IMR-90 (cell line): ENCODE results near the gene TCF25. TPM values are rescaled to one million over a fixed set of nuclear protein-coding genes. Genes with fewer than 3 reads are reported as not detected.

Experiments
- ATAC-seq: fragments of 200-7000 bp; cut with Tn5 transposase; 2 replicates; pipeline ENCODE4 v1.9.1; 2020; ENCODE audit warnings: low read depth, mild to moderate bottlenecking, moderate library complexity
- BruUV-seq: library from RNA; stranded (reverse); fragments of 400-500 nt; replicated peaks from 2 replicates; lab custom pipeline; 2021; lab: Mats Ljungman, UMichigan
- CTCF ChIA-PET: fragments of 300-600 bp; formaldehyde crosslinking; extraction: SDS; loops from one replicate; lab custom pipeline; 2021; ENCODE audit warnings: antibody characterized with exemption; lab: Yijun Ruan, JAX
- POLR2A ChIA-PET: fragments of 300-600 bp; sonication (Branson Sonifier 250); formaldehyde crosslinking; loops from one replicate; lab custom pipeline; 2022; ENCODE audit warnings: antibody characterized with exemption; ENCODE audit not compliant: unreplicated experiment; lab: Charles Lee
- DNase-seq: peaks from one replicate; pipeline ENCODE4 v3.0.0; 2013
- H2AFZ ChIP-seq: replicated peaks from 2 replicates; pipeline ENCODE3; 2013; ENCODE audit warnings: low read length, mild to moderate bottlenecking; ENCODE audit not compliant: poor library complexity
- H2AK5ac ChIP-seq: 2 replicates; pipeline ENCODE4 v1.6.1; 2013; ENCODE audit warnings: low read depth, low read length, inconsistent platforms
- H2AK9ac ChIP-seq: replicated peaks from 2 replicates; pipeline ENCODE3; 2013; ENCODE audit warnings: mild to moderate bottlenecking, low read depth, low read length, moderate library complexity; ENCODE audit not compliant: poor library complexity
- H2BK120ac ChIP-seq: 2 replicates; pipeline ENCODE4 v1.6.1; 2013; ENCODE audit warnings: low read depth, low read length, inconsistent platforms
- H2BK15ac ChIP-seq: 3 replicates; pipeline ENCODE4 v1.6.1; 2013; ENCODE audit warnings: low read depth, low read length, inconsistent platforms
- H2BK20ac ChIP-seq: 2 replicates; pipeline ENCODE4 v1.6.1; 2013; ENCODE audit warnings: low read depth, mild to moderate bottlenecking, inconsistent platforms, low read length, moderate library complexity
- H2BK5ac ChIP-seq: 2 replicates; pipeline ENCODE4 v1.6.1; 2013; ENCODE audit warnings: mild to moderate bottlenecking, low read depth, low read length, inconsistent platforms; ENCODE audit not compliant: poor library complexity, severe bottlenecking
- H3K14ac ChIP-seq: replicated peaks from 2 replicates; pipeline ENCODE4 v1.6.1; 2013; ENCODE audit warnings: low read depth, low read length, inconsistent platforms
- H3K18ac ChIP-seq: 2 replicates; pipeline ENCODE4 v1.6.1; 2013; ENCODE audit warnings: low read depth, low read length, control low read depth
- H3K23ac ChIP-seq: 2 replicates; pipeline ENCODE4 v1.6.1; 2013; ENCODE audit warnings: low read depth, low read length, inconsistent platforms
- H3K27ac ChIP-seq: 2 replicates; pipeline ENCODE4 v1.5.1; 2013; ENCODE audit warnings: mild to moderate bottlenecking, control low read depth, low read length; ENCODE audit not compliant: insufficient read depth
- H3K27me3 ChIP-seq: 2 replicates; pipeline ENCODE4 v1.6.1; 2013; ENCODE audit warnings: low read length; ENCODE audit not compliant: control insufficient read depth, insufficient read depth
- H3K36me3 ChIP-seq: 2 replicates; pipeline ENCODE4 v1.6.1; 2013; ENCODE audit warnings: low read length, mixed read lengths; ENCODE audit not compliant: control insufficient read depth, insufficient read depth
- H3K4ac ChIP-seq: 2 replicates; pipeline ENCODE4 v1.6.1; 2013; ENCODE audit warnings: low read depth, low read length, inconsistent platforms
- H3K4me1 ChIP-seq: 2 replicates; pipeline ENCODE4 v1.6.1; 2013; ENCODE audit warnings: low read length, mixed read lengths; ENCODE audit not compliant: control insufficient read depth, insufficient read depth
- H3K4me2 ChIP-seq: 2 replicates; pipeline ENCODE4 v1.6.1; 2013; ENCODE audit warnings: low read depth, mild to moderate bottlenecking, control low read depth, low read length, moderate library complexity
- H3K4me3 ChIP-seq: 2 replicates; pipeline ENCODE4 v1.5.1; 2013; ENCODE audit warnings: low read depth, mild to moderate bottlenecking, control low read depth, low read length, moderate library complexity; ENCODE audit not compliant: insufficient read depth
- H3K56ac ChIP-seq: 2 replicates; pipeline ENCODE4 v1.6.1; 2013; ENCODE audit warnings: low read length, inconsistent platforms; ENCODE audit not compliant: insufficient read depth; ENCODE audit errors: extremely low read depth
- H3K79me1 ChIP-seq, 2 experiments: 2 replicates each; pipeline ENCODE4 v1.6.1; 2013; ENCODE audit warnings: low read length in 2 of 2, inconsistent platforms in 1 of 2, low read depth in 1 of 2
- H3K9ac ChIP-seq: 2 replicates; pipeline ENCODE4 v1.6.1; 2013; ENCODE audit warnings: low read depth, low read length, control low read depth
- H3K9me1 ChIP-seq: 2 replicates; pipeline ENCODE4 v1.6.1; 2013; ENCODE audit warnings: low read length, inconsistent platforms; ENCODE audit not compliant: insufficient read depth
- H3K9me3 ChIP-seq: 2 replicates; pipeline ENCODE4 v1.6.1; 2013; ENCODE audit warnings: low read length; ENCODE audit not compliant: control insufficient read depth, insufficient read depth
- H4K20me1 ChIP-seq: 2 replicates; pipeline ENCODE4 v1.6.1; 2013; ENCODE audit warnings: low read length, inconsistent platforms; ENCODE audit not compliant: insufficient read depth
- H4K5ac ChIP-seq: 2 replicates; pipeline ENCODE4 v1.6.1; 2013; ENCODE audit warnings: mild to moderate bottlenecking, low read depth, low read length, control low read depth
- H4K8ac ChIP-seq, 2 experiments: 2 replicates each; pipeline ENCODE4 v1.6.1; 2013; ENCODE audit warnings: low read depth in 2 of 2, low read length in 2 of 2, control low read depth in 1 of 2, inconsistent platforms in 1 of 2
- H4K91ac ChIP-seq: 2 replicates; pipeline ENCODE4 v1.6.1; 2013; ENCODE audit warnings: low read depth, low read length, inconsistent platforms; ENCODE audit not compliant: insufficient read depth
- BHLHE40 ChIP-seq: fragments of 150-350 bp; IDR thresholded peaks from 2 replicates; pipeline ENCODE4 v1.6.1; 2016; ENCODE audit warnings: mild to moderate bottlenecking, low read depth, low read length
- CEBPB ChIP-seq: IDR thresholded peaks from 2 replicates; pipeline ENCODE4 v1.6.1; 2012; ENCODE audit warnings: low read depth, low read length, improper control_type of control experiment
- CHD1 ChIP-seq: IDR thresholded peaks from 2 replicates; pipeline ENCODE4 v1.6.1; 2012; ENCODE audit warnings: low read depth, low read length, improper control_type of control experiment
- ELK1 ChIP-seq: fragments of 150-350 bp; IDR thresholded peaks from 2 replicates; pipeline ENCODE4 v1.6.1; 2016; ENCODE audit warnings: low read depth, mild to moderate bottlenecking, low read length, moderate library complexity, borderline replicate concordance
- FOS ChIP-seq: fragments of 150-350 bp; IDR thresholded peaks from 2 replicates; pipeline ENCODE4 v1.6.1; 2016; ENCODE audit warnings: low read depth, low read length
- MAFK ChIP-seq: IDR thresholded peaks from 2 replicates; pipeline ENCODE4 v1.6.1; 2012; ENCODE audit warnings: low read depth, low read length, improper control_type of control experiment
- MAZ ChIP-seq: IDR thresholded peaks from 2 replicates; pipeline ENCODE4 v1.6.1; 2012; ENCODE audit warnings: low read depth, mild to moderate bottlenecking, low read length, improper control_type of control experiment, moderate library complexity, borderline replicate concordance
- MXI1 ChIP-seq: IDR thresholded peaks from 2 replicates; pipeline ENCODE4 v1.6.1; 2012; ENCODE audit warnings: low read depth, mild to moderate bottlenecking, low read length, moderate library complexity, borderline replicate concordance
- NFE2L2 ChIP-seq: fragments of 150-350 bp; IDR thresholded peaks from 2 replicates; pipeline ENCODE4 v1.6.1; 2016; ENCODE audit warnings: low read depth, mild to moderate bottlenecking, low read length
- POLR2A ChIP-seq: IDR thresholded peaks from 2 replicates; pipeline ENCODE4 v1.6.1; 2012; ENCODE audit warnings: mild to moderate bottlenecking, low read depth, low read length
- RCOR1 ChIP-seq: IDR thresholded peaks from 2 replicates; pipeline ENCODE4 v1.6.1; 2012; ENCODE audit warnings: mild to moderate bottlenecking, low read length, improper control_type of control experiment; ENCODE audit not compliant: insufficient replicate concordance
- RFX5 ChIP-seq: IDR thresholded peaks from 2 replicates; pipeline ENCODE4 v1.8.0; 2012; ENCODE audit warnings: low read depth, mild to moderate bottlenecking, low read length, moderate library complexity
- SMC3 ChIP-seq: fragments of 150-350 bp; IDR thresholded peaks from 2 replicates; pipeline ENCODE4 v1.6.1; 2016; ENCODE audit warnings: low read depth, mild to moderate bottlenecking, antibody characterized with exemption, low read length, moderate library complexity
- WGBS, 2 experiments: methylation state at CpG; one replicate each; pipeline versions ENCODE4 v1.1.5 to v1.1.7; 2013; ENCODE audit warnings: missing lambda C conversion rate in 2 of 2; ENCODE audit not compliant: insufficient read length in 1 of 2; ENCODE audit errors: extremely low coverage in 2 of 2; 5-methylcytosine and 5-hydroxymethylcytosine counted together
- dilution Hi-C: fragments of 300-500 bp; cut with HindIII; formaldehyde crosslinking; loops from one replicate; pipeline ENCODE4 v1.14.3; 2018; ENCODE audit warnings: low sequenced_read_pairs; ENCODE audit not compliant: unreplicated experiment
- in situ Hi-C: fragments of 300-500 bp; cut with MboI; formaldehyde crosslinking; loops from 3 replicates; pipeline ENCODE4 v1.14.3; 2019; ENCODE audit warnings: low sequenced_read_pairs, inconsistent platforms, mixed read lengths
- intact Hi-C: fragments of 100-400 bp; cut with micrococcal nuclease; formaldehyde crosslinking; loops from 2 replicates; pipeline ENCODE4 v1.10.0; 2022
- polyA plus RNA-seq, 3 experiments: library from polyadenylated mRNA; depleted of rRNA; stranded (reverse); fragments of >200 nt; gene quantifications; 2 replicates each; pipeline ENCODE4 v1.2.3, GENCODE V29; 2012; ENCODE audit warnings: low replicate concordance in 1 of 3
- total RNA-seq: library from RNA; depleted of rRNA; stranded (reverse); fragments of >200 nt; gene quantifications from 2 replicates; pipeline ENCODE4 v1.2.3, GENCODE V29; 2012

Gene TCF25
- total and polyA plus RNA-seq, 2 of the 4 experiments (the other 2 are of a cell fraction), result 127 to 184 TPM

GRCh38 chr16:89859615-89860007 lies 13.8 kb upstream of the TCF25 start:
- no peak overlapping the region for H2BK120ac ChIP-seq
- no peak overlapping the region for H4K5ac ChIP-seq
- H3K9me3 ChIP-seq, result no peaks in the 10 kb centered on the region
- no peaks in the 10 kb centered on the region for H3K36me3 ChIP-seq
- no TSS peak for BruUV-seq
- in situ Hi-C loops (no loop called here), intact Hi-C loops (loop anchor here (2.0 to 5.0 kb wide), 3 partner anchors 67 to 159 kb away; partner anchors contain the start of genes SPATA2L, VPS9D1 and ZNF276), dilution Hi-C loops (no loop called here)
- H3K23ac ChIP-seq, result no peak overlapping the region
- no peak overlapping the region for H2BK5ac ChIP-seq
- H3K9ac ChIP-seq, result no peak overlapping the region
- H3K79me1 ChIP-seq, result no peaks in the 10 kb centered on the region; a peak in 1 of 4 replicates
- no peak overlapping the region for H2BK15ac ChIP-seq
- no peak overlapping the region for H4K91ac ChIP-seq
- H3K4ac ChIP-seq, result no peak overlapping the region
- peaks cover 6% of the 10 kb centered on the region for H3K4me1 ChIP-seq
- H4K8ac ChIP-seq, result no peak overlapping the region
- no peak overlapping the region for H3K4me2 ChIP-seq
- H2AK5ac ChIP-seq, result no peak overlapping the region
- H3K14ac ChIP-seq, result no peak overlapping the region
- no peaks in the 10 kb centered on the region for H3K27me3 ChIP-seq
- DNase-seq, result no peak
- H3K27ac ChIP-seq, result no peak overlapping the region
- CTCF ChIA-PET, result interaction anchor here (1.0 to 4.2 kb wide), 4 partner anchors 55 to 159 kb away, joined by 3 to 19 read pairs (median 4); partner anchors contain the start of gene SPATA2L
- no peak overlapping the region for H3K18ac ChIP-seq
- POLR2A ChIA-PET, result no interaction called here
- no peak overlapping the region for H2AK9ac ChIP-seq
- no peak overlapping the region for H2BK20ac ChIP-seq
- H4K20me1 ChIP-seq, result 0 out of 2 replicates have a peak, but pooled peaks cover 8% of the 10 kb centered on the region
- H3K4me3 ChIP-seq, result no peak overlapping the region
- TF ChIP-seq CEBPB, result no peak
- no peak for TF ChIP-seq ELK1
- no peak for TF ChIP-seq CHD1
- no peak for TF ChIP-seq RFX5
- TF ChIP-seq RCOR1, result no peak
- TF ChIP-seq POLR2A, result no peak
- no peak for TF ChIP-seq MXI1
- TF ChIP-seq BHLHE40, result no peak
- TF ChIP-seq NFE2L2, result no peak
- no peak for TF ChIP-seq MAFK
- TF ChIP-seq SMC3, result no peak
- TF ChIP-seq FOS, result no peak
- TF ChIP-seq MAZ, result no peak
- ATAC-seq, result no peak
- no peak overlapping the region for H3K56ac ChIP-seq
- H3K9me1 ChIP-seq, result peaks cover 3% of the 10 kb centered on the region; the same call in 1 of the 2 replicates
- 98% methylated on average over 8 of the region's 16 CpGs; no CpG with 5 or more reads in 1 of the 2 experiments for WGBS, 2 experiments
- no peak overlapping the region for H2AFZ ChIP-seq
